Stimulated activated CD8-positive, alpha-beta memory T cell treated with anti-CD3 and anti-CD28 coated beads, Interleukin-7, amount 100 ng/mL, for 48 hours (primary cell): ENCODE measurements around the gene GALNT16.
"Not testable (repeated sequence)": the region's sequence is repeated elsewhere in the genome, so short reads cannot be mapped to it uniquely, and the experiment has no call there.

Experiments
- DNase-seq, 2 donors: peaks; one replicate each; pipeline ENCODE4 v3.0.0-alpha.2; 2020; ENCODE audit warnings: low read depth in 1 of 2; ENCODE audit errors: extremely low read depth in 1 of 2

The GALNT16 gene

DNA sequence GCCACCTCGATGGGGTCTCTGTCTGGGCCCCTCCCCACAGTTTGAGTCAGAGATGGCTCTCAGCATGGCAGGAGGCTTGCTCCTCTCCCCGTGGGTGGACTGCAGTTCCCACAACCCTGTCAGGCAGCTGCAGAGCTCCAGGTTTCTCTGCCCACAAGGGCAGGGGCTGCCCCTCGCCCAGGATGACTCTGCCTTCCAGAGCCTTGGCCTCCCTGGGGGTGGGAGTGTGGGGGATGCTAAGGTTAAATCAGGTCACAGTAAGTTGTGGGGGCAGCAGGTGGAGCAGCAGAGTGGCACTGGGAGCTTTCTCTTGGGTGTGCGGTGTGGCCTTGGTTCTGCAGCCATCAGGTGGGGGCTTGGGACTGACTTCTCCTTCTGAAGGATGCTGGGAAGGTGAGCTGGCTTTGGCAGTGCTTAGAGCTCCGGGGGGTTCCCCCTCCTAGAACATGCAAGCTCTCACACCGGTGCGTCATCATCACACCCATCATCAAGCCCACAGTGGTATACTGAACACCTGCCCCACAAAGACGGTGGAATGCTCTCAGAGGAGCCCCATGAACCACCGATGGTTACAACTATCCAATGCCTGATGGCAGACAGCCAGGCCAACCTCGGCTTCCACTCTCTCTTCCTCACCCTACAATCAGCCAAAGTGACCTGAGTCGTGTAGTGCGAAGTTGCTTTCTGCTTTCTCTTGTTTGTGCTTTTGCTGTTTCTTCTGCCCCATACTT, 98.4 kb downstream of the GALNT16 start:
- DNase-seq: peak; percentile 25 to 69

- no peak for DNase-seq
Observed at GRCh38 chr14:69358966-69359365, 99.0 kb downstream of the GALNT16 start.

- DNase-seq: peak in 1 of 2 donors; percentile 26
Observed at GRCh38 chr14:69360438-69361108, 100.6 kb downstream of the GALNT16 start.

DNA sequence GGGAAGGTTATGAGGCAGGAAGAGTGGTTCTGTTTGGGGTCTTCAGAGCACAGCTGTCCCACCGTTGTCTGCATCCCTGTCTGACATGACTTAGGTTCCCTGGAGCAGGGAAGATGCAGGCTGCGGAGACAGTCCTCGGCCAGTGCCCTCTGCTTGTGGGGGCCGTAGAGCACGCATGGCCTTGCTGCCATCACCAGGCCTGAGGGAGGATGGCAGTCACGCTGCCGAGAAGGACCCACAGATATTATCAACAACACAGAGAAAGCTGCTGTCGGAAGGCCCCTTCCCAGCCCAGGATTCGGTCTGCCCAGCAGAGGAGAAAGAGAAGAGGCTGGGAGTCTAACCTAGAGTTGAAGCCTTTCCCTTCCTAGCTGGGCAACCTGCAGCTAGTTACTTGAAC, 103.1 kb downstream of the GALNT16 start:
- no peak for DNase-seq

DNA sequence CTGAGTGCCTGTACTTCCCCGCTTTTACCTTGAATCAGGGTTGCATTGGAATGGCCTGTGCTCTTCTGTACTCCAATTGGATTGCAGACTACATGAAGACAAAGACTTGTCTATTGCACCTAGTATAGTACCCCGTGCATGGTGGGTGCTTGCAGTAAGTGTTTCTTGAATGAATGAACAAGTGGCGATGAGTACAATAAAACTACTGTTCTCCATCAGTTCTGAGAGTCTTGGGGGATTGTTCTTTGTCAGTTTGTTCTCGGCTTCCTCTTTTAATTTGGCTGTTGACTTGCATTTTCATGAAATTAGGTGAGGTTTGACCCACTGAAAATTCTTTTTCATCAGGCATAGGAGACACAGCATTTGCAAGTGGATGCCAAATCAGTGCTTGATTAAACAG, 104.0 kb downstream of the GALNT16 start:
- DNase-seq: no peak

DNA sequence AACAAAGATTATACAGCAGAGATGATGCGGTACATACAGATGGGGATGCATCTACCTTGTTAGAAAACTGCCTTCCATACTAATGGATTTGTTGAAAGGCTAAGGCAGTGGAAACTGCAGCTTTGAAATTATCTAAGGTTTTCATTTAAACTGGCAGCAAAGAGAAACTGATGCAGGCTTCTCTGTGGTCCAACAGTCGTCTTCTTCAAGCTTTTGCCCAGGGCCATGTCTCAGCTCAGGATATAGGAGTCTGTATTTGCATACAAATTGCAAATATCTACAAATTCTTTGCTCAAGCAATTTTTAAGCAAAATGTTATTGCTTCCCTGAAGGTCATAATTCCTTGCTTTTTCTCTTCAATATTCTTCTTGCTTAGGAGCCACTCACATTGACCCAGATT, 104.4 kb downstream of the GALNT16 start:
- DNase-seq: no peak

- no peak for DNase-seq
Observed at GRCh38 chr14:69366069-69366468, 106.1 kb downstream of the GALNT16 start.

GRCh38 chr14:69366761-69367160, 106.8 kb downstream of the GALNT16 start:
- DNase-seq: no peak

DNA sequence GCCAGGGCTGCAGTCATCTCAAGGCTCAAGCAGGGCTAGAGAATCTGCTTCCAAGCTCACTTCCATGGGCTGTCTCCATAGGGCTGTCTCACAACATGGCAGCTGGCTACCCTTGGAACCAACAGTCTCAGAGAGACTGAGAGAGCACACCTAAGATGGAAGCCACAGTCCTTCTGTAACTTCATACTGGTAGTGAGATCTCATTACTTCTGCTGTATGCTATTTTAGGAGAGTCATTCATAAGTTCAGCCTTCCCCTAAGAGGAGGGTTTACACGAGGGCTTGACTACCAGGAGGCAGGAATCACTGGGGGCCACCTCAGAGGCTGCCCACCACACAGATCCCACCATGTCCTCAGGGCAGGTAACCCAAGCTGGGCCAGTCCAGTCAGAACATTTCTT, 108.4 kb downstream of the GALNT16 start:
- DNase-seq: no peak

- no peak for DNase-seq
Observed at GRCh38 chr14:69370061-69370460, 110.1 kb downstream of the GALNT16 start.

DNA sequence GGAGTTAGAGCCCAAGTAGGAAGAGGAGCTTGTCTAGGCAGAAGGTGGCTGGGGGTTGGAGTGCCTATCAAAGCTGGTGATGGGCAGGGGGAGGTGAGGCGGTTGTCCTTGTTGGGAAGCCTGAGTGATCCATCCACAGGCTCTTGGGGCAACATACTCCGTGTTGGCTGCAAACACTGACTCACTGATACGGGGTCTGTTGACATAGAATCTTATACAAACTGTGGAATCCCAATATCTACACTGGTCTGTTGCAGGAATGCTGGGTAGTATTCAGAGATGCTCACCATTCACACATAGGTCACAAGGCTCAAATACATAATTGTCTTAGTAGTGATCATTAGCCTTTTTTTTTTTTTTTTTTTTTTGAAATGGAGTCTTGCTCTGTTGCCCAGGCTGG, 112.2 kb downstream of the GALNT16 start:
- DNase-seq: no peak

- DNase-seq: no peak
Observed at GRCh38 chr14:69373104-69373503, 113.1 kb downstream of the GALNT16 start.

DNA sequence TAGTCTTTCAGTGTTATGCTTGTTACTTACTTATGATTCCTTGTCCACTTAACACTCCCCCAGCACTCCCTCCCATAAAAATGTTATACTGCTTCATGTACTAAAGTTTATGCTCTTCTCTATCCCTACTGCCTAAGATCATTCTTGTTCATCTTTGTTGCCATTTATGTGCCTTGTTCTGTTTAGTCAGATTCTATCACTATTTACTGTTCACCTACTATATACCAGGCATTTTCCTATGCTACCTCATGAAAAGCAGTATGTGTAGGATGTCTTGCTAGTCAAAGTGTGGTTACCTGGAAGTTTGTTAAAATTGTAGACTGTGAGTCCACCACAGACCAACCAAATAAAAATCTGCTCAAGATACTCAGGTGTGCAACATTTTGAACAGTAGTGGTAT, 114.3 kb downstream of the GALNT16 start:
- DNase-seq: no peak

DNA sequence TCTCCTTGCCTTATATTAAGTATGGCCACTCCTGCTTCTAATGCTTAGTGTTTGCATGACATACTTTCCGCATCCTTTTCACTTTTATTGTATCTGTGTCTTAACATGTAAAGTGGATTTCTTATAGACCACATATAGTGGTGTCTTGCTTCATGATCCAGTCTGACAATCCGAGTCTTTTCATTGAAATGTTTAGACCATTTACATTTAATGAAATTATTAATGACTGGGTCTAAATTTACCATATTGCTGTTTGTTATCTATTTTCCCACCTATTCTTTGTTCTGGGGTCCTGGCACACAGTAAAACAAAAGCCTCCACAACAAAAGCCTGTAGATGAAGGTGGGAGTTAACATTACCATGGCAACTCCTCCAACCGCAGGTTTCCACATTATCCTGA, 115.2 kb downstream of the GALNT16 start:
- no peak for DNase-seq

GRCh38 chr14:69375722-69376121, 115.8 kb downstream of the GALNT16 start:
- no peak for DNase-seq

DNA sequence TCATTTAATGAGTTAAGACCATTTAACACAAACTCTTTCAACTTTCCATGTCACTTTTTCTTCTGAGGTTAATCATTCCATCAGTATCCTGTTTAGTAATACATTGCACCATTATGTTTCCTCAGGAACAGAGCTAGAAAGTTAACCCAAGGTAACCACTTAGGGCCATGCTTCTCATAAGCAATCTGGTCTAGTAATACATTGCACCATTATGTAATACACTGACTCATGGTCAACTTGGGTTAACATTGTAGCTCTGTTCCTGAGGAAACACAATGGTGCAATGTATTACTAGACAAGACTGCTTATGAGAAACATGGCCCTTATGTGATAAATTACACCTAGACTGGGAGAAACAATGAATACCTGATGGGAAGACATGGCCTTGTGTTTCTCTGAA, 116.5 kb downstream of the GALNT16 start:
- DNase-seq: no peak

- no peak for DNase-seq
Observed at GRCh38 chr14:69378274-69378673, 118.3 kb downstream of the GALNT16 start.

DNA sequence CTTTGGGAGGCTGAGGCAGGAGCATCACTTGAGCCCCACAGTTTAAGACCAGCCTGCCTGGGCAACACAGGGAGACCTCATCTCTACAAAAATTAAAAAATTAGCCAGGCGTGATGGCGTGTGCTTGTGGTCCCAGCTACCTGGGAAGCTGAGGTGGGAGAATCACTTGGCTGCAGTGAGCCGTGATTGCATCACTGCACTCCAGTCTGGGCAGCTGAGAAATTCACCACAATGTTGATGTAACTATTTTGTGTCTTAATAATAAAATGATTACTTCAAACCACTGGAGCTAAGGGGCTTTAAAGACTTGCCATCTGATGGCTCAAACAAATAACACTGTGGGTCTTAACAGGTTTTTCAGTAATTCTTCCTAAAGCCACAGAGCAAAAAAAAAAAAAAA, 127.4 kb downstream of the GALNT16 start:
- no peak for DNase-seq

- not testable (repeated sequence) for DNase-seq
Observed at GRCh38 chr14:69391400-69391799, 131.4 kb downstream of the GALNT16 start.

DNA sequence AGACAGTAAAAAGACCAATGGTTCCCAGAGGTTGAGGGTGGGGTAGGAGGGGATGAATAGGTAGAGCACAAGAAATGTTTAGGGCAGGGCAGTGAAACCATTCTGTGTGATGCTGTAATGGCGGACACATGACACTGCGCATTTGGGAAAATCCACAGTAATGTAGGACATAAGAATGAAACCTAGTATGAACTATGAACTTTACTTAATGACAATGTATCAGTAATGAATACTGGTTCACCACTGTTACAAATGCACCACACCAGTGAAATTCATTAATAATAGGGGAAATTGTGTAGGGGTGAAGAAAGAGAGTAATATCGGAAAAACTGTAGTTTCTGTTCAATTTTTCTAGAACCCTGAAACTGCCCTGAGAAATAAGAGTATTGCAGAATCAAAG, 132.5 kb downstream of the GALNT16 start:
- DNase-seq: no peak

- no peak for DNase-seq
Observed at GRCh38 chr14:69395929-69396328, 136.0 kb downstream of the GALNT16 start.

- DNase-seq: peak; percentile 67 to 90
Observed at GRCh38 chr14:69398053-69398817, 138.3 kb downstream of the GALNT16 start, which contains the start of the genes ERH and SLC39A9. Gene ERH, minus strand, starts transcription at chr14:69398299. Its CDS starts 66 bp downstream, at chr14:69398233. Gene SLC39A9, plus strand, starts transcription at chr14:69398692. Its CDS starts 678 bp downstream, at chr14:69399370.
